GM18505 (cell line): Measurements from ENCODE around the gene BCLAF1.

Source experiments
- ATAC-seq: cut with Tn5 transposase; IDR thresholded peaks from one replicate; pipeline ENCODE4 v1.9.1; 2021; ENCODE audit not compliant: unreplicated experiment
- POLR2A ChIP-seq: IDR thresholded peaks from 4 replicates; pipeline ENCODE4 v1.6.1; 2011; ENCODE audit warnings: borderline replicate concordance; ENCODE audit not compliant: insufficient read depth, insufficient read length; ENCODE audit errors: extremely low read depth

The BCLAF1 gene, protein sequence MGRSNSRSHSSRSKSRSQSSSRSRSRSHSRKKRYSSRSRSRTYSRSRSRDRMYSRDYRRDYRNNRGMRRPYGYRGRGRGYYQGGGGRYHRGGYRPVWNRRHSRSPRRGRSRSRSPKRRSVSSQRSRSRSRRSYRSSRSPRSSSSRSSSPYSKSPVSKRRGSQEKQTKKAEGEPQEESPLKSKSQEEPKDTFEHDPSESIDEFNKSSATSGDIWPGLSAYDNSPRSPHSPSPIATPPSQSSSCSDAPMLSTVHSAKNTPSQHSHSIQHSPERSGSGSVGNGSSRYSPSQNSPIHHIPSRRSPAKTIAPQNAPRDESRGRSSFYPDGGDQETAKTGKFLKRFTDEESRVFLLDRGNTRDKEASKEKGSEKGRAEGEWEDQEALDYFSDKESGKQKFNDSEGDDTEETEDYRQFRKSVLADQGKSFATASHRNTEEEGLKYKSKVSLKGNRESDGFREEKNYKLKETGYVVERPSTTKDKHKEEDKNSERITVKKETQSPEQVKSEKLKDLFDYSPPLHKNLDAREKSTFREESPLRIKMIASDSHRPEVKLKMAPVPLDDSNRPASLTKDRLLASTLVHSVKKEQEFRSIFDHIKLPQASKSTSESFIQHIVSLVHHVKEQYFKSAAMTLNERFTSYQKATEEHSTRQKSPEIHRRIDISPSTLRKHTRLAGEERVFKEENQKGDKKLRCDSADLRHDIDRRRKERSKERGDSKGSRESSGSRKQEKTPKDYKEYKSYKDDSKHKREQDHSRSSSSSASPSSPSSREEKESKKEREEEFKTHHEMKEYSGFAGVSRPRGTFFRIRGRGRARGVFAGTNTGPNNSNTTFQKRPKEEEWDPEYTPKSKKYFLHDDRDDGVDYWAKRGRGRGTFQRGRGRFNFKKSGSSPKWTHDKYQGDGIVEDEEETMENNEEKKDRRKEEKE

DNA sequence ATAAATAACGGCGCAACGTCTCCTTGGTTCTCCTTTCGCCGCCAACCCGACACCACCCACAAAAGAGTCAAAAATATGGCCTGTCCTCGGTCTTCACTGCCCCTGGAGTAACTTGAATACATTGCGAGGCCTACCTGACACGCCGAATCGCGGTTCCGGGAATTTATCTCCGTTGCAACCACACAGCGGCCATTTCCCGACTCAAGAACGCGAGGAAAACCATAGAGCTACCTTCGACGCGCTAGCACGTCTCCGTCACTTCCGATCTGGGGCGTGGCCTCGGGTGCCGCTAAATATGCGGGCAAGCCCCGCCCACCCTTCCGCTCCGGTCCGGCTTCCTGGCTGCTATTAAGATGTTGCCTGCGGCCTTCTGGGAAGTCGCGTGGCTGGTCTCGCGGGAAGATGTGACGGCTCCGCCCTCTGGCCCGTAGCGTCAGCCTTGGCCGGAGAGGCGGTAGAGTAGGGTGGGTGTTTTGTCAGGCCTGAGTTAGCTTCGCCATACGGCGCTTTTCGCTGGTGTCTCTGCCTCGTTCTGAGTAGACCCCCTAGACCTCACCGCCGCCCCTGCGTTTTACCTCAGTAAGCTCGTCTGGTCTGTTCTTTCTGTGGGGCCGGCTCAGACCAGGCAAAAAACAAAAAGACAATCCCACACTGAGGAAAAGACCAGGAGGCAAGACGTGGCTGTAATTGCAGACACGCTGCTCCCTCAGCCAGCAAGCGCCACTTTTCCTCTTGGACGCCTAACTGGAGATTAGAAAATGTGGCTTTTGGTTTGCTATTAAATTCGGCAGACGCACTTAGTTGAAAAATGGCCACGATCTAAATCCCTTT is at the start of gene BCLAF1:
BCLAF1 (minus strand) TSS at position 268 of the 831 bp plus-strand sequence. CDS start 9,980 bp downstream, outside the sequence.
- ATAC-seq = peak; percentile 92
- TF ChIP-seq POLR2A = peak; percentile 98

DNA sequence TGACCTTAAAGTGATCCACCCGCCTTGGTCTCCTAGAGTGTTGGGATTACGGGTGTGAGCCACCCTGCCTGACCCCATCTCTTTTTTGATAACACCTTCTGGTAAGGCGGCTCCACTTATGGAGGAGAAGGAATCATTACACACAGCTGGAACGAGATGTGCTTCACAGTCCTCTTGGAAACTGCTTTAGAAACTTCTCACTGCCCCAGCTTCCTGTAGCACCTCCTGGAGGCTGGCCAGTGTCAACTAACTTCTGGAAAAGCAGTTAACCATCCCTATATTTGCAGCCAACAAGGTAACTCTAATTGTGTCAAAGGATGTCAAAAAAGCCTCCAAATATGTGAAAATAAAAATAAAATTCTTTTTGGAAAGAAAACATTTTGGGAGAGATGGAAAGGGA is 48.8 kb upstream of the BCLAF1 start:
- ATAC-seq = no peak
- no peak for TF ChIP-seq POLR2A

DNA sequence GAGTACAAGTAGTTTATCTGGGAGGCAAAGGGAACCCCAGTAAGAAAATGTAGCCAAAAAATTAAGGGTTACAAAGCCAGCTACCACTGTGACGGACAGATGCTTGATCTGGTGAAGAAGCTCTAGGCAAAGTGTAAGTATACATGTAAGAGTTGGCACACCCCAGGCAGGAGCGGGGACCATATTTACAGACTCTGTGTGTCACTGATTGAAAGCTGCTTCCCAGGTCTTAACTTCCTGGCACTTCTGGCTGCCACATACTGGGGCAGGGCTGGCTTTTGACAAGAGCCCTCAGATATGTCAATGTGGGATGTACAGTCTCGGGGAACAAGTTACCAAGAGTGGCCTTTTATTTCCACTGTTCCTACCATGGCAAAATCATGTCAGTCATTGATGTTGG is 48.0 kb upstream of the BCLAF1 start:
- no peak for ATAC-seq
- no peak for TF ChIP-seq POLR2A

DNA sequence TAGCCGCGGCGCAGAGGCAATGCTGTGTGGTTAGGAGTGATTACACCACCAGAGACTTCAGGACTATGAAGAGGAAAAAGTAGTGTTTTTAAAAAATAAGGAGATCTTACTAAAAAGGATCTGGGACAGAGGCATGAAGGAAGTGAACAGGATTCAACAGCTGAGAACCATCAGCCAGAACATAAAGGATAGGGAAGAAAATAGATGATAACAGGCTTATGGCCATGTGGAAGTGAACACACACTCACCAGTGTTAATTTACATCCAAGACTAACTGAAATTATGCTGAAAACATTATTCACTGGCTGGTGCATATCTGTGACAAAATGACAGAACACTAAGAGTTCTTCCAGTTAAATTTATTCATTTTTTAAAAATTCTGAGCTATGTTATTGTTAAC is 47.5 kb upstream of the BCLAF1 start:
- TF ChIP-seq POLR2A = no peak
- ATAC-seq = no peak

DNA sequence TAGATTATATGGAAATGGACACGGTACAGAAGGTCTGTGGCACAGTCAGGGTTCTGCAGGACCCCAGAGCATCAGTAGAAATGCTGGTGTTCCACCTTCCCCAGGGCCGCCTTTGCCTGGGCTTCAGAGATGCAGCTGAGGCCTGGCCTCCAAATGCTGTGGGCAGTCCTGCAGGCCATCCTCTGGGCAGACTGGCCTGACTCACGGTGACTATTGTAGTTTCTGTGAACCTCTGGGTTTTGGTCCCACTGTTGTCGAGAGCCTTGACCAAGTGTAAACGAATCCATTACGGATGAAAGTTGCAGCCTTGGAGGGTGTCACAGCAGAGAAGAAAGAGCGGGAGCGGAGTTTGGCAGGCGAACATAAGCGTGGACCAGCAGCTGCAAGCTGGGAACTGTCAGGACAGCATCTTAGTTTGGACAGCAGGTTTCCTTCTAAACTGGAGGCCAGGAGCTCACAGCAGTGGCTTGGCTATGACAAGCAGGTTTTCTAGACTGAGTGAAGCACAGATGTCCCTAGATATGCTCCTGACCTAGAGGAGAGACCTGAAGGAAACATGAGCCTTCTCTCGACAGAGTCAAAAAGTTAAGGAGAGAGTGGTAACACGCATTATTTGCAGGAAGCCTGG is 46.2 kb upstream of the BCLAF1 start:
- TF ChIP-seq POLR2A = no peak
- ATAC-seq = no peak

DNA sequence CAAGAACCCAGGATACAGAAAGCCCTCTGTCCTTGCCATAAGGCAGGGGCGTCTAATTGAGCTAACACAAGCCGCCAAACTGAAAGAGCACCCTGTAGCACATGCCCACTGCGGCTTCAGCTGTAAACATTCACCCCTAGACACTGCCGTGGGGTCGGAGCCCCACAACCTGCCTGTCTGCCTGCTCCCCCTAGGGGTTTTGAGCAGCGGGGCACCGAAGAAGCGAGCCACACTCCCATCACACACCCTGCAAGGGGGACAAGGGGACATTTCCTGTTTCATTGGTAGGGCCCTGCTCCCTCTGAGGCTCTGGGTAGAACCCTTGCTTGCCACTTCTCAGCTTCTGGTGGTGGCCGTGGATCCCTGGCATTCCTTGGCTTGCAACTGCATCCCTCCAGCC is 45.2 kb upstream of the BCLAF1 start:
- ATAC-seq = no peak
- no peak for TF ChIP-seq POLR2A

DNA sequence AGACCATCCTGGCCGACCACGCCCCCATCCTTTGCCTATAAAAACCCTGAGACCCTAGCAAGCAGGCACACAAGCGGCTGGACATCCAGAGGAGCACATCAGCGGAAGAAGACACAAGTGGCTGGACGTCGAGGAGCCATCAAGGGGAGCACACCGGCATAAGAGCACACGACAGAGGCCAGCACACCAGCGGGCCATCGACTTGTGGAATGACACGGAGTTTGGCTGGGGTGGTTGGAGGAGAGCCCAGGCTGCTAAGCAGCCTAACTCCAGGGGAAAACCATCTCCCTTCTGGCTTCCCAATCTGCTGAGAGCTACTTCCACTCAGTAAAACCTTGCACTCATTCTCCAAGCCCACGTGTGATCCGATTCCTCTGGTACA is 44.8 kb upstream of the BCLAF1 start:
- TF ChIP-seq POLR2A = no peak
- no peak for ATAC-seq

DNA sequence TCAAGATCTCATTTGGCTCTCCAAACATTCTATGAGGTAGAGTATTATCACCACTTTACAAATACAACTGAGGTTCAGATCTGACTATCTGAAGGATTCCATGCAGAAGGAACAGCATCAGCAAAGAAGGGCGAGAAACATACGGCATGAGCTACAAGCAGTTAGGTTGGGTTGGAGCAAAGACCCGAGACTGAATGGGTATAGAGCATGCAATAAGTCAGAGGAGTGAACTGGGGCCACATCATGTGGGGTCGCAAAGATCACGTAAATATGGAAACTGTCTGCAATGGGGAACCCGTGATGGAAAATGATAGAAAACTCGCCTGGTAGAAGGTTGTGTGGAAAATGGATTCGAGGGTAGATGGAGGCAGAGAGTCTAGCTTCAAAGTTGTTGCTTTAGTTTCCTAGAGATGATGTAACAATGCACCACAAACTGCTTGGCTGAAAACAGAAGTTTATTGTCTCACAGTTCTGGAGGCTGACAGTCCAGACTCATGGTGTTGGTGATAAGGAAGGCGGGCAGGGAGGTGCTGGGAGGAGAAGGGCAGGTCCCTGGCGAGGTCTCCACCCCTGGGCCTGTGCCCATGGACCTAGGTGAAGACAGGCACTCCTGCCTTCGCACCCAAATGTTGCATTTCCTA is 44.3 kb upstream of the BCLAF1 start:
- no peak for ATAC-seq
- no peak for TF ChIP-seq POLR2A

DNA sequence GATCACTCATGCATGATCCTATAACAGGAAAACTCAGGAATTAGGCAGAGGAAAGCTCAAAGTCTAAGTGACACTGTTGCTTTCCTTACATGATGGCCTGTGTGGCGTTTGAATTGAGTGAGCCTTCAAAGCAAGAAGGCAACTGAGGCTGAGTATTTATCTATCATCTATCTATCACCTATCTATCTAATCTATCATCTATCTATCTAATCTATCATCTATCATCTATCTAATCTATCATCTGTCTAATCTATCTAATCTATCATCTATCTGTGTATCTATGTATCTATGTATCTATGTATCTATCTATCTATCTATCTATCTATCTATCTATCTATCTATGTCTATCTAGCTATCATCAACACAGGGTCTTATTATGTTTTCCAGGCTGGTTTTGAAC is 41.8 kb upstream of the BCLAF1 start:
- no peak for ATAC-seq
- no peak for TF ChIP-seq POLR2A

DNA sequence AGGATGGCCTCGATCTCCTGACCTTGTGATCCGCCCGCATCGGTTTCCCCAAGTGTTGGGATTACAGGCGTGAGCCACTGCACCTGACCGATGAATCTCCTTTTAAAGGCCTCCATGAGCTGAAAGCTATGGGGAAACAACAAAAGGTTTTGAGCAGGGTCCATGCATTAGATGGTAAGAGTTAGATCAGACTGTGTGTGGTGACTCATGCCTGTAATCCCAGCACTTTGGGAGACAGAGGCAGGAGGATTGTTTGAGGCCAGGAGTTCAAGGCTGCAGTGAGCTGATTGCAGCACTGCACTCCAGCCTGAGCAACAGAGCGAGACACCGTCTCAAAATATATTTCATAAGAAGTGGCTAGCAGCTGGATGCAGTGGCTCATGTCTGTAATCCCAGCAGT is 41.0 kb upstream of the BCLAF1 start:
- ATAC-seq = no peak
- TF ChIP-seq POLR2A = no peak

DNA sequence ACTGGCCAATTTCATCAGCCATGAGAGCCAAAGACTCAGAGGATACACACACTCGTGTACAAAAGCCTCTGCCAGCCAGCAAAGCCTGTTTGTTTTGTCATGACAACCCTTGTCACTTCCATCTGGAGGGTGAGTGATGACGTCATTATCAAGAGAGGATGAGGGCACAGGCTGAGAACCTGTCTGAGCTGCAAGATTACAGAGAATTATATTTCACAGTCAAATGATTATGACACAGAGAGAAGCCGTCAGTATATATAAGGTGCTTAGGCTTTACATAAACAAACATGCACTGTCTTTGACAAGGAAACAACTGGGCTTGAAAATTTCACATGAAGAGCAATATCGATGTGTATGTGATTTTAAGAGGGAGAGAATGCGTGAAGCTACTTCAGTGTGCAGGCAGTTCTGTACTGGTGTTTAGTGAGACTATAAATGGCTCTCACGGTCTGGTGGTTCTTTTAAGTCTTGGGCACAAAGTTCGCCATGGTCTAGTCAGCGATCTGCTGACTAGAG is 36.5 kb upstream of the BCLAF1 start:
- ATAC-seq = no peak
- no peak for TF ChIP-seq POLR2A
